ENCODE measurements around the gene TRIM51.
"Not testable (repeated sequence)": the region's sequence is repeated elsewhere in the genome, so short reads cannot be mapped to it uniquely, and the experiment has no call there.

DNA sequence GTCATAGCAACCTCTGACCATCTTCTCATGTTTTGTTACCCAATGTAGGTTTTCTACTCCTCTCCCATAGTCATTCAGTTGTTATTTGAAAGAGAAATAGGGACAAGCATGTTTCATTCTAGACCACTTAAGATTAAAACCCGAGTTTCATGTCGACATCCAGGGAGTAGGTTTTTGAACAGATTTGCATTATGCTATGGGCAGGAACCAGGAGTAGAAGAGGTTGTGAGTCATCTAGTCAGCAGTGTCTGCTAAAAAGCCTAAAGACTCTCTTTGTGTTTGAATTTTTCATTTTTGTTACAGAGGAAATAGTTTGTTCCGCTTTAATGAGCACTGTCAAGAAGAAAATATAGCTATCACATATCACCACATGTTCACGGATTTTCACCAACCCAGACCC lies 1.9 kb downstream of the TRIM51 start:
- TF ChIP-seq POLR2A, POLR2AphosphoS5 (IDR thresholded peaks at IDR 0.05): not testable (repeated sequence)
- TF ChIP-seq, protein P1, sequence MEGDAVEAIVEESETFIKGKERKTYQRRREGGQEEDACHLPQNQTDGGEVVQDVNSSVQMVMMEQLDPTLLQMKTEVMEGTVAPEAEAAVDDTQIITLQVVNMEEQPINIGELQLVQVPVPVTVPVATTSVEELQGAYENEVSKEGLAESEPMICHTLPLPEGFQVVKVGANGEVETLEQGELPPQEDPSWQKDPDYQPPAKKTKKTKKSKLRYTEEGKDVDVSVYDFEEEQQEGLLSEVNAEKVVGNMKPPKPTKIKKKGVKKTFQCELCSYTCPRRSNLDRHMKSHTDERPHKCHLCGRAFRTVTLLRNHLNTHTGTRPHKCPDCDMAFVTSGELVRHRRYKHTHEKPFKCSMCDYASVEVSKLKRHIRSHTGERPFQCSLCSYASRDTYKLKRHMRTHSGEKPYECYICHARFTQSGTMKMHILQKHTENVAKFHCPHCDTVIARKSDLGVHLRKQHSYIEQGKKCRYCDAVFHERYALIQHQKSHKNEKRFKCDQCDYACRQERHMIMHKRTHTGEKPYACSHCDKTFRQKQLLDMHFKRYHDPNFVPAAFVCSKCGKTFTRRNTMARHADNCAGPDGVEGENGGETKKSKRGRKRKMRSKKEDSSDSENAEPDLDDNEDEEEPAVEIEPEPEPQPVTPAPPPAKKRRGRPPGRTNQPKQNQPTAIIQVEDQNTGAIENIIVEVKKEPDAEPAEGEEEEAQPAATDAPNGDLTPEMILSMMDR (IDR thresholded peaks at IDR 0.05), result not testable (repeated sequence)

All from prostate gland (tissue), 2 donors.